Measurements from ENCODE around the gene PPIE.

DNA sequence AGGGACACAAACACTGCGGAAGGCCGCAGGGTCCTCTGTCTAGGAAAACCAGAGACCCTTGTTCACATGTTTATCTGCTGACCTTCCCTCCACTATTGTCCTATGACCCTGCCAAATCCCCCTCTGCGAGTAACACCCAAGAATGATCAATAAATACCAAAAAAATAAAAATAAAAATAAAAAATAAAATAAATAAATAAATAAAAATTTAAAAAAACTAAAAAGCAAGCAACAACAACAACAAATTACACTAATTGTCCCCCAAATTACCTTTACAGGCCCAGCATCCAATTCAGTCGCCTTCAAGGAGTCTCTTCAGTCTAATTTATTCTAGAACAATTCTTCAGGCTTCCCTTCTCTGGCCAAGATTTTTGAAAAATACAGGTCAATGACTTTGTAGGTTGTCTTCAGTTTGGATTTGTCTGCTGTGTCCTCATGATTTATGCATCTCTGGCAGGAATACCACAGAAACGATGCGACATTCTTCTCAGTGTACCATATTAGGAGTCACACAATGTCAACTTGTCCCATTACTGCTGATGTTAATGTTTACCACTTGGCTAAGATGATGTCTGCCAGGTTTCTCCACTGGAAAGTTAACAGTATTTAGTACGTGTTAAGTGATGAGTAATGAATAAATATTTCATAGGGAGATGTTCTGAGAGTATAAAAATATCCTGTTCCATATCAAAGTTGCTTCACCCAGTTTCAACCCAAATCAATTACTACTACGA lies 70.3 kb downstream of the PPIE start:
- TF ChIP-seq, protein P1, sequence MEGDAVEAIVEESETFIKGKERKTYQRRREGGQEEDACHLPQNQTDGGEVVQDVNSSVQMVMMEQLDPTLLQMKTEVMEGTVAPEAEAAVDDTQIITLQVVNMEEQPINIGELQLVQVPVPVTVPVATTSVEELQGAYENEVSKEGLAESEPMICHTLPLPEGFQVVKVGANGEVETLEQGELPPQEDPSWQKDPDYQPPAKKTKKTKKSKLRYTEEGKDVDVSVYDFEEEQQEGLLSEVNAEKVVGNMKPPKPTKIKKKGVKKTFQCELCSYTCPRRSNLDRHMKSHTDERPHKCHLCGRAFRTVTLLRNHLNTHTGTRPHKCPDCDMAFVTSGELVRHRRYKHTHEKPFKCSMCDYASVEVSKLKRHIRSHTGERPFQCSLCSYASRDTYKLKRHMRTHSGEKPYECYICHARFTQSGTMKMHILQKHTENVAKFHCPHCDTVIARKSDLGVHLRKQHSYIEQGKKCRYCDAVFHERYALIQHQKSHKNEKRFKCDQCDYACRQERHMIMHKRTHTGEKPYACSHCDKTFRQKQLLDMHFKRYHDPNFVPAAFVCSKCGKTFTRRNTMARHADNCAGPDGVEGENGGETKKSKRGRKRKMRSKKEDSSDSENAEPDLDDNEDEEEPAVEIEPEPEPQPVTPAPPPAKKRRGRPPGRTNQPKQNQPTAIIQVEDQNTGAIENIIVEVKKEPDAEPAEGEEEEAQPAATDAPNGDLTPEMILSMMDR (IDR thresholded peaks at IDR 0.05): no peak
- TF ChIP-seq POLR2A (IDR thresholded peaks at IDR 0.05) (no peak), EP300 (IDR thresholded peaks at IDR 0.05) (no peak)
